H1 (cell line): Measurements from ENCODE around the gene TMPRSS11E. TPM values are rescaled to one million over a fixed set of nuclear protein-coding genes. Genes with fewer than 3 reads are reported as not detected.
"Not testable (repeated sequence)": the region's sequence is repeated elsewhere in the genome, so short reads cannot be mapped to it uniquely, and the experiment has no call there.

Experiments
- CTCF ChIA-PET: fragments of 300-600 bp; sonication (Branson Sonifier 250); formaldehyde crosslinking; loops from one replicate; lab custom pipeline; 2021; ENCODE audit not compliant: partially characterized antibody; lab: Charles Lee
- POLR2A ChIA-PET: fragments of 300-600 bp; sonication (Branson Sonifier 250); formaldehyde crosslinking; loops from one replicate; lab custom pipeline; 2021; ENCODE audit warnings: inconsistent platforms; ENCODE audit not compliant: partially characterized antibody; lab: Charles Lee
- DNase-seq, 2 experiments: peaks; one replicate each; pipeline versions ENCODE4 v3.0.0 to v3.0.0-alpha.2; 2010 to 2022; ENCODE audit warnings: low spot score in 2 of 2, low read depth in 1 of 2, mixed read lengths in 1 of 2
- FAIRE-seq: peaks from 2 replicates; lab custom pipeline; 2011; peaks lifted over from hg19 to GRCh38; lab: Jason Lieb, UNC
- H2AFZ ChIP-seq: 2 replicates; pipeline ENCODE4 v1.8.1; 2012; ENCODE audit warnings: low read length, inconsistent platforms
- H2AK5ac ChIP-seq: 2 replicates; pipeline ENCODE4 v1.6.1; 2013; ENCODE audit warnings: low read depth, low read length
- H2BK120ac ChIP-seq: replicated peaks from 2 replicates; pipeline ENCODE3; 2013; ENCODE audit warnings: low read depth, low read length, inconsistent platforms
- H2BK12ac ChIP-seq: 2 replicates; pipeline ENCODE4 v1.6.1; 2013; ENCODE audit warnings: low read depth, low read length
- H2BK15ac ChIP-seq: 2 replicates; pipeline ENCODE4 v1.6.1; 2013; ENCODE audit warnings: low read length
- H2BK20ac ChIP-seq: 2 replicates; pipeline ENCODE4 v1.6.1; 2013; ENCODE audit warnings: low read length
- H2BK5ac ChIP-seq: 2 replicates; pipeline ENCODE4 v1.6.1; 2013; ENCODE audit warnings: low read depth, low read length
- H3K14ac ChIP-seq: 2 replicates; pipeline ENCODE4 v1.6.1; 2013; ENCODE audit warnings: inconsistent platforms; ENCODE audit not compliant: insufficient read length
- H3K18ac ChIP-seq: 2 replicates; pipeline ENCODE4 v1.6.1; 2013; ENCODE audit warnings: low read length; ENCODE audit errors: extremely low read depth
- H3K23ac ChIP-seq: 2 replicates; pipeline ENCODE4 v1.6.1; 2013; ENCODE audit warnings: inconsistent platforms; ENCODE audit not compliant: insufficient read length
- H3K23me2 ChIP-seq: 2 replicates; pipeline ENCODE4 v1.6.1; 2013; ENCODE audit warnings: low read depth, low read length
- H3K27ac ChIP-seq: 2 replicates; pipeline ENCODE4 v1.6.1; 2011; ENCODE audit warnings: low read depth, low read length, inconsistent platforms
- H3K27me3 ChIP-seq, 4 experiments: replicated peaks in 1 of 4; 1 replicate in 1 of 4; 2 replicates in 3 of 4; pipeline versions ENCODE4 v1.6.1 to v1.8.1; 2011 to 2013; ENCODE audit warnings: low read length in 3 of 4, mild to moderate bottlenecking in 3 of 4, inconsistent platforms in 2 of 4, mixed read lengths in 2 of 4, moderate library complexity in 1 of 4; ENCODE audit not compliant: control insufficient read depth in 3 of 4, insufficient read depth in 3 of 4; ENCODE audit errors: extremely low read depth in 1 of 4
- H3K36me3 ChIP-seq, 4 experiments: 2 replicates each; pipeline versions ENCODE4 v1.6.1 to v1.8.1; 2011 to 2013; ENCODE audit warnings: mild to moderate bottlenecking in 4 of 4, low read length in 3 of 4, moderate library complexity in 2 of 4, control low read depth in 1 of 4, inconsistent platforms in 1 of 4; ENCODE audit not compliant: insufficient read depth in 4 of 4, control insufficient read depth in 2 of 4
- H3K4ac ChIP-seq: replicated peaks from 2 replicates; pipeline ENCODE3; 2013; ENCODE audit warnings: low read length, low read depth, mixed read lengths, inconsistent platforms; ENCODE audit not compliant: insufficient read length
- H3K4me1 ChIP-seq, 4 experiments: replicated peaks in 1 of 4; 1 replicate in 1 of 4; 2 replicates in 3 of 4; pipeline versions ENCODE4 v1.6.1 to v1.8.1; 2011 to 2013; ENCODE audit warnings: low read length in 3 of 4, inconsistent platforms in 2 of 4, mixed read lengths in 1 of 4; ENCODE audit not compliant: insufficient read depth in 4 of 4, control insufficient read depth in 3 of 4
- H3K4me2 ChIP-seq, 2 experiments: 2 replicates each; pipeline versions ENCODE4 v1.6.1 to v1.8.1; 2011 to 2013; ENCODE audit warnings: low read depth in 2 of 2, low read length in 2 of 2, control low read depth in 1 of 2, inconsistent platforms in 1 of 2, mild to moderate bottlenecking in 1 of 2; ENCODE audit not compliant: insufficient read depth in 1 of 2
- H3K4me3 ChIP-seq, 4 experiments: fragments of 200-600, 300-600 bp in 1 of 4; sonication (generic), shearing (Covaris generic), sonication (Bioruptor Twin) in 1 of 4; 2 replicates each; pipeline versions ENCODE4 v1.5.1 to v1.8.1; 2011 to 2016; ENCODE audit warnings: low read length in 4 of 4, low read depth in 3 of 4, control low read depth in 2 of 4, inconsistent platforms in 2 of 4, mild to moderate bottlenecking in 2 of 4, mixed read lengths in 1 of 4, moderate library complexity in 1 of 4; ENCODE audit not compliant: insufficient read depth in 2 of 4; ENCODE audit errors: extremely low read depth in 1 of 4
- H3K56ac ChIP-seq: replicated peaks from 2 replicates; pipeline ENCODE3; 2013; ENCODE audit warnings: low read depth, mild to moderate bottlenecking, mixed read lengths, low read length, inconsistent platforms; ENCODE audit not compliant: insufficient read length
- H3K79me1 ChIP-seq: 2 replicates; pipeline ENCODE4 v1.6.1; 2013; ENCODE audit warnings: low read depth, low read length, control low read depth
- H3K79me2 ChIP-seq, 2 experiments: 2 replicates each; pipeline versions ENCODE4 v1.6.1 to v1.8.1; 2012 to 2013; ENCODE audit warnings: low read length in 2 of 2, mild to moderate bottlenecking in 2 of 2, inconsistent platforms in 1 of 2; ENCODE audit not compliant: insufficient read depth in 2 of 2, control insufficient read depth in 1 of 2
- H3K9ac ChIP-seq, 4 experiments: replicated peaks in 1 of 4; 1 replicate in 1 of 4; 2 replicates in 3 of 4; pipeline versions ENCODE4 v1.6.1 to v1.8.1; 2011 to 2013; ENCODE audit warnings: low read depth in 3 of 4, low read length in 3 of 4, control low read depth in 2 of 4, mild to moderate bottlenecking in 2 of 4, moderate library complexity in 2 of 4, inconsistent platforms in 1 of 4; ENCODE audit errors: extremely low read depth in 1 of 4
- H3K9me3 ChIP-seq, 2 experiments: 2 replicates each; pipeline versions ENCODE4 v1.6.1 to v1.8.1; 2012 to 2013; ENCODE audit warnings: mild to moderate bottlenecking in 2 of 2, moderate library complexity in 2 of 2, control low read depth in 1 of 2, inconsistent platforms in 1 of 2, low read depth in 1 of 2, low read length in 1 of 2, mixed read lengths in 1 of 2; ENCODE audit not compliant: insufficient read depth in 2 of 2
- H4K20me1 ChIP-seq, 2 experiments: replicated peaks in 1 of 2; 2 replicates each; pipeline versions ENCODE3 to v1.8.1; 2011 to 2013; ENCODE audit warnings: inconsistent platforms in 2 of 2, low read length in 2 of 2, mild to moderate bottlenecking in 1 of 2; ENCODE audit not compliant: insufficient read depth in 2 of 2, control insufficient read depth in 1 of 2
- H4K5ac ChIP-seq: 2 replicates; pipeline ENCODE4 v1.6.1; 2013; ENCODE audit warnings: low read length, low read depth, mixed read lengths, inconsistent platforms; ENCODE audit not compliant: insufficient read length
- H4K8ac ChIP-seq: 2 replicates; pipeline ENCODE4 v1.8.0; 2013; ENCODE audit warnings: mild to moderate bottlenecking, moderate library complexity, low read length, inconsistent platforms; ENCODE audit not compliant: insufficient read depth; ENCODE audit errors: extremely low read depth
- H4K91ac ChIP-seq: replicated peaks from 2 replicates; pipeline ENCODE3; 2013; ENCODE audit warnings: low read length, mixed read lengths, inconsistent platforms; ENCODE audit not compliant: insufficient read length
- ASH2L ChIP-seq: fragments of 200-600, 300-600 bp; sonication (generic); IDR thresholded peaks from one replicate; pipeline ENCODE4 v1.7.1; 2017; ENCODE audit warnings: low read length
- ATF2 ChIP-seq: IDR thresholded peaks from 2 replicates; pipeline ENCODE4 v1.6.1; 2012; ENCODE audit warnings: low read length, inconsistent platforms
- CREB1 ChIP-seq: IDR thresholded peaks from 2 replicates; pipeline ENCODE4 v1.6.1; 2012; ENCODE audit warnings: inconsistent platforms
- POLR2A ChIP-seq, 2 experiments: IDR thresholded peaks; 1 replicate in 1 of 2; 2 replicates in 1 of 2; pipeline ENCODE4 v1.6.1; 2011; ENCODE audit warnings: low read depth in 2 of 2, low read length in 2 of 2, mild to moderate bottlenecking in 2 of 2; ENCODE audit errors: control extremely low read depth in 1 of 2
- POLR2AphosphoS5 ChIP-seq: IDR thresholded peaks from 2 replicates; pipeline ENCODE4 v1.6.1; 2011; ENCODE audit warnings: low read depth, low read length
- SP4 ChIP-seq: IDR thresholded peaks from 2 replicates; pipeline ENCODE4 v1.6.1; 2012; ENCODE audit warnings: low read length, inconsistent platforms
- TAF1 ChIP-seq: IDR thresholded peaks from 2 replicates; pipeline ENCODE4 v1.6.1; 2011; ENCODE audit warnings: mild to moderate bottlenecking, low read depth, low read length
- TAF7 ChIP-seq: optimal IDR thresholded peaks from 2 replicates; pipeline ENCODE3; 2011; ENCODE audit warnings: low read depth, mild to moderate bottlenecking, inconsistent platforms, low read length, moderate library complexity, borderline replicate concordance
- TBP ChIP-seq: IDR thresholded peaks from 2 replicates; pipeline ENCODE4 v1.6.1; 2011; ENCODE audit warnings: low read depth, low read length, improper control_type of control experiment
- TCF12 ChIP-seq: IDR thresholded peaks from 2 replicates; pipeline ENCODE4 v1.6.1; 2011; ENCODE audit warnings: low read depth, mild to moderate bottlenecking, low read length
- WGBS, 2 experiments: shearing (Covaris generic) in 1 of 2; methylation state at CpG; one replicate each; pipeline versions ENCODE4 v1.1.6 to v1.1.7; 2013 to 2015; ENCODE audit warnings: low lambda C conversion rate in 2 of 2, mixed read lengths in 2 of 2, inconsistent platforms in 1 of 2, low coverage in 1 of 2, missing lambda C conversion rate in 1 of 2; ENCODE audit not compliant: insufficient replicate concordance in 2 of 2, insufficient coverage in 1 of 2, insufficient read length in 1 of 2; ENCODE audit errors: extremely low coverage in 1 of 2, missing lambda C conversion rate in 1 of 2; 5-methylcytosine and 5-hydroxymethylcytosine counted together
- polyA plus RNA-seq, 7 experiments: library from polyadenylated mRNA; depleted of rRNA in 3 of 7; stranded (reverse) in 5 of 7; unstranded in 2 of 7; fragments of >200 nt in 5 of 7; fragments of 200-250 nt in 2 of 7; gene quantifications; 1 replicate in 5 of 7; 2 replicates in 1 of 7; 4 replicates in 1 of 7; pipeline versions ENCODE4 v1.2.1 to v1.2.3, GENCODE V29; 2011 to 2013; ENCODE audit warnings: missing spikeins in 2 of 7, mixed read lengths in 2 of 7
- total RNA-seq: library from RNA; stranded (reverse); fragmentation: NEBNext Ultra II Directional; extraction: Animal tissue kit (Norgen Biotek cat#: 25700); gene quantifications from 2 replicates; pipeline ENCODE4 v1.2.1, GENCODE V29; 2021

Gene TMPRSS11E
- total and polyA plus RNA-seq, 2 of the 8 experiments (the other 6 are each of a cell fraction or from before 2014, with no cell fraction given) = 0.38 to 0.71 TPM

- POLR2A ChIA-PET = interaction anchor here (0.6 to 8.2 kb wide), 16 partner anchors 9 to 499 kb away, joined by 3 to 68 read pairs (median 6); partner anchors contain the start of gene YTHDC1
- CTCF ChIA-PET = not testable (repeated sequence)
Measured at GRCh38 chr4:68407015-68407867, 40.0 kb upstream of the TMPRSS11E start.

More at GRCh38 chr4:68407015-68407867, 40.0 kb upstream of the TMPRSS11E start:
- Histone ChIP-seq H2AK5ac (peak overlapping the region; percentile 90; the same call in 1 of the 2 replicates), H3K4me3 (peak overlapping the region; percentile 44 to 65 (median 55)), H3K18ac (peak overlapping the region; percentile 88), H2BK5ac (peak overlapping the region; percentile 95), H2BK12ac (peak overlapping the region; percentile 88; the same call in 1 of the 2 replicates), H3K27ac (peak overlapping the region; percentile 95), H4K5ac (peak overlapping the region; percentile 75), H3K4me1 (peaks cover 12 to 30% (median 21%) of the 10 kb centered on the region in 4 experiments), H4K91ac (peak overlapping the region; percentile 83), H3K4me2 (peak overlapping the region; percentile 89 to 90), H2BK20ac (0 out of 2 replicates have a peak overlapping the region, but pooled peaks have one; percentile 13), H3K56ac (peak overlapping the region; percentile 93), H2BK120ac (peak overlapping the region; percentile 99), H3K9ac (peak overlapping the region; percentile 44 to 96 (median 83)), H3K4ac (peak overlapping the region; percentile 99)
- not testable (repeated sequence) for H4K20me1 ChIP-seq, H3K36me3 ChIP-seq, H3K23me2 ChIP-seq, H3K14ac ChIP-seq, H3K79me1 ChIP-seq, H3K27me3 ChIP-seq, H2AFZ ChIP-seq, H2BK15ac ChIP-seq, H3K23ac ChIP-seq, H3K9me3 ChIP-seq, H4K8ac ChIP-seq, H3K79me2 ChIP-seq
- WGBS, 2 experiments = 1% methylated on average over 10 of the region's 10 CpGs; no CpG with 5 or more reads in 1 of the 2 experiments
- peak; percentile 77 for FAIRE-seq
- DNase-seq = peak in 1 of 2 experiments; percentile 54
- TF ChIP-seq TBP (peak; percentile 77), SP4 (0 out of 2 replicates have a peak, but pooled peaks have one; percentile 29), TAF1 (peak; percentile 55), ATF2 (peak; percentile 20; the same call in 1 of the 2 replicates), POLR2AphosphoS5 (peak; percentile 13), POLR2A (IDR thresholded peaks at IDR 0.05; ENCODE audit: control extremely low read depth in 1 of 2, low read depth in 2 of 2, low read length in 2 of 2) (peak in 1 of 2 experiments; percentile 83; a peak in 2 of 3 replicates), TCF12 (0 out of 2 replicates have a peak, but pooled peaks have one; percentile 17), TAF7 (peak; percentile 23), ASH2L (peak; percentile 46), CREB1 (peak; percentile 16; the same call in 1 of the 2 replicates)
